HCT116 (cell line): Measurements from ENCODE around the gene GCK. TPM values are rescaled to one million over a fixed set of nuclear protein-coding genes. Genes with fewer than 3 reads are reported as not detected.

Experiments used
- ATAC-seq: fragments of 200-7000 bp; cut with Tn5 transposase; 2 replicates; pipeline ENCODE4 v1.9.1; 2020; ENCODE audit warnings: mild to moderate bottlenecking, moderate library complexity
- BruUV-seq: library from RNA; stranded (reverse); fragments of 400-500 nt; replicated peaks from 2 replicates; lab custom pipeline; 2021; lab: Mats Ljungman, UMichigan
- CTCF ChIA-PET: fragments of 300-600 bp; sonication (Branson Sonifier 250); formaldehyde crosslinking; loops from one replicate; lab custom pipeline; 2021; ENCODE audit warnings: antibody characterized with exemption; lab: Charles Lee
- POLR2A ChIA-PET: fragments of 300-600, 350-600 bp; sonication (Branson Sonifier 250); formaldehyde crosslinking; loops from one replicate; lab custom pipeline; 2021; ENCODE audit warnings: antibody characterized with exemption; lab: Charles Lee
- RAD21 ChIA-PET, 2 experiments: fragments of 300-600 bp; sonication (Branson Sonifier 250); formaldehyde crosslinking; loops; one replicate each; lab custom pipeline; 2023; ENCODE audit warnings: low total read pairs in 2 of 2; ENCODE audit not compliant: uncharacterized antibody in 2 of 2, unreplicated experiment in 2 of 2, low non-redundant PET in 1 of 2; lab: Charles Lee
- DNase-seq: peaks from one replicate; pipeline ENCODE4 v3.0.0-alpha.2; 2010; ENCODE audit warnings: low read depth, low spot score
- H2AFZ ChIP-seq: fragments of 200-600 bp; shearing (Covaris generic), sonication (generic); 2 replicates; pipeline ENCODE4 v1.6.1; 2017; ENCODE audit warnings: low read depth, mixed run types, mixed read lengths, antibody characterized with exemption, low read length; ENCODE audit not compliant: poor library complexity, severe bottlenecking
- H3K27ac ChIP-seq: 2 replicates; pipeline ENCODE4 v1.5.1; 2012; ENCODE audit warnings: low read depth, low read length
- H3K27me3 ChIP-seq: fragments of 200-600 bp; sonication (generic); 2 replicates; pipeline ENCODE4 v1.6.1; 2016; ENCODE audit warnings: mixed run types, low read length, mixed read lengths; ENCODE audit not compliant: insufficient read depth
- H3K36me3 ChIP-seq, 2 experiments: fragments of 200-500 bp in 1 of 2; fragments of 200-600 bp in 1 of 2; sonication (Bioruptor generic) in 1 of 2; sonication (generic) in 1 of 2; 2 replicates each; pipeline versions ENCODE4 v1.5.1 to v1.6.1; 2014 to 2016; ENCODE audit warnings: low read length in 2 of 2, inconsistent platforms in 1 of 2, mixed read lengths in 1 of 2, mixed run types in 1 of 2; ENCODE audit not compliant: insufficient read depth in 2 of 2, control insufficient read depth in 1 of 2
- H3K4me1 ChIP-seq, 2 experiments: fragments of 200-600 bp in 1 of 2; sonication (generic) in 1 of 2; 2 replicates each; pipeline versions ENCODE4 v1.5.1 to v1.6.1; 2012 to 2017; ENCODE audit warnings: low read length in 2 of 2, inconsistent platforms in 1 of 2, mild to moderate bottlenecking in 1 of 2, mixed read lengths in 1 of 2, mixed run types in 1 of 2, moderate library complexity in 1 of 2; ENCODE audit not compliant: insufficient read depth in 2 of 2, control insufficient read depth in 1 of 2
- H3K4me2 ChIP-seq: fragments of 200-600 bp; sonication (generic); 2 replicates; pipeline ENCODE4 v1.6.1; 2017; ENCODE audit warnings: mixed run types, low read length, mixed read lengths
- H3K4me3 ChIP-seq, 2 experiments: fragments of 200-600 bp in 1 of 2; sonication (generic) in 1 of 2; replicated peaks in 1 of 2; 2 replicates each; pipeline ENCODE4 v1.5.1; 2011 to 2016; ENCODE audit warnings: low read length in 2 of 2, control low read depth in 1 of 2, low read depth in 1 of 2, mild to moderate bottlenecking in 1 of 2, mixed read lengths in 1 of 2, mixed run types in 1 of 2
- H3K79me2 ChIP-seq: fragments of 200-600 bp; sonication (generic); 2 replicates; pipeline ENCODE4 v1.6.1; 2017; ENCODE audit warnings: mild to moderate bottlenecking, mixed run types, low read length, moderate library complexity, mixed read lengths; ENCODE audit not compliant: insufficient read depth
- H3K9ac ChIP-seq: fragments of 200-600 bp; sonication (generic); 2 replicates; pipeline ENCODE4 v1.6.1; 2016; ENCODE audit warnings: low read length, mixed read lengths
- H3K9me2 ChIP-seq: fragments of 200-600 bp; sonication (generic), shearing (Covaris generic); 2 replicates; pipeline ENCODE4 v1.6.1; 2017; ENCODE audit warnings: mixed run types, mild to moderate bottlenecking, moderate library complexity; ENCODE audit not compliant: insufficient read depth
- H3K9me3 ChIP-seq, 2 experiments: fragments of 200-500 bp in 1 of 2; fragments of 200-600 bp in 1 of 2; sonication (Bioruptor generic) in 1 of 2; sonication (generic) in 1 of 2; 2 replicates each; pipeline ENCODE4 v1.6.1; 2014 to 2017; ENCODE audit warnings: low read length in 2 of 2, mixed read lengths in 2 of 2, inconsistent platforms in 1 of 2, low read depth in 1 of 2, mild to moderate bottlenecking in 1 of 2, mixed run types in 1 of 2, moderate library complexity in 1 of 2; ENCODE audit not compliant: control insufficient read depth in 1 of 2, insufficient read depth in 1 of 2
- H4K20me1 ChIP-seq: fragments of 200-600 bp; sonication (generic), shearing (Covaris generic); 2 replicates; pipeline ENCODE4 v1.6.1; 2017; ENCODE audit warnings: mixed run types, mild to moderate bottlenecking, moderate library complexity; ENCODE audit not compliant: insufficient read depth
- EGR1 ChIP-seq: IDR thresholded peaks from 2 replicates; pipeline ENCODE4 v1.6.1; 2012; ENCODE audit warnings: low read depth
- ELF1 ChIP-seq: IDR thresholded peaks from 2 replicates; pipeline ENCODE4 v1.6.1; 2012; ENCODE audit warnings: low read depth, borderline replicate concordance
- EZH2phosphoT487 ChIP-seq: fragments of 200-600 bp; IDR thresholded peaks from 2 replicates; pipeline ENCODE4 v1.6.1; 2018; ENCODE audit warnings: antibody characterized with exemption, borderline replicate concordance
- FOSL1 ChIP-seq: IDR thresholded peaks from 2 replicates; pipeline ENCODE4 v1.6.1; 2012; ENCODE audit warnings: low read depth
- MAX ChIP-seq: IDR thresholded peaks from 2 replicates; pipeline ENCODE4 v1.6.1; 2012
- POLR2AphosphoS5 ChIP-seq: IDR thresholded peaks from 2 replicates; pipeline ENCODE4 v1.6.1; 2011; ENCODE audit warnings: mild to moderate bottlenecking, low read depth, low read length, moderate library complexity
- SIN3A ChIP-seq: IDR thresholded peaks from 2 replicates; pipeline ENCODE4 v1.6.1; 2012; ENCODE audit warnings: low read depth
- SRF ChIP-seq: IDR thresholded peaks from 2 replicates; pipeline ENCODE4 v1.6.1; 2012; ENCODE audit warnings: low read depth
- YY1 ChIP-seq: IDR thresholded peaks from 2 replicates; pipeline ENCODE4 v1.6.1; 2011; ENCODE audit warnings: low read length, low read depth, moderate library complexity, mild to moderate bottlenecking; ENCODE audit not compliant: insufficient replicate concordance; ENCODE audit errors: extremely low read depth
- ZBTB33 ChIP-seq: IDR thresholded peaks from 2 replicates; pipeline ENCODE4 v1.6.1; 2011; ENCODE audit warnings: mild to moderate bottlenecking, low read length, moderate library complexity; ENCODE audit not compliant: insufficient replicate concordance; ENCODE audit errors: extremely low read depth
- ZFX ChIP-seq: fragments of 450-650 bp; IDR thresholded peaks from 2 replicates; pipeline ENCODE4 v1.6.1; 2017
- intact Hi-C: fragments of 100-400 bp; cut with micrococcal nuclease; formaldehyde crosslinking; loops from 2 replicates; pipeline ENCODE4 v1.10.0; 2022
- total RNA-seq: library from RNA; stranded (reverse); gene quantifications from one replicate; pipeline ENCODE4 v1.2.1, GENCODE V29; 2021; ENCODE audit not compliant: unreplicated experiment

Gene GCK
- total RNA-seq, 1 experiment from 2014 or later: 0.34 TPM

GRCh38 chr7:44117801-44118429, 71.3 kb downstream of the GCK start:
- Histone ChIP-seq H3K27ac (no peak overlapping the region), H3K9ac (no peak overlapping the region), H4K20me1 (no peaks in the 10 kb centered on the region), H3K36me3 (peaks cover 31 to 41% of the 10 kb centered on the region in 2 experiments), H3K9me3 (no peaks in the 10 kb centered on the region), H3K4me2 (no peak overlapping the region), H3K27me3 (no peaks in the 10 kb centered on the region), H3K4me3 (no peak overlapping the region), H3K4me1 (peaks cover 3 to 10% of the 10 kb centered on the region in 2 experiments; a peak in 2 of 4 replicates), H2AFZ (no peak overlapping the region), H3K9me2 (no peaks in the 10 kb centered on the region), H3K79me2 (peaks cover 44% of the 10 kb centered on the region)
- TF ChIP-seq EZH2phosphoT487: no peak
- TF ChIP-seq POLR2AphosphoS5: no peak
- TF ChIP-seq SIN3A: no peak
- TF ChIP-seq EGR1: no peak
- TF ChIP-seq MAX: no peak
- no peak for TF ChIP-seq YY1
- ChIA-PET POLR2A (no interaction called here), RAD21 (no interaction called here), CTCF (no interaction called here)
- no peak for ATAC-seq
- intact Hi-C loops: no loop called here
- no peak for DNase-seq
- no TSS peak for BruUV-seq

GRCh38 chr7:44116789-44117666, 72.2 kb downstream of the GCK start:
- H3K9me2 ChIP-seq: no peaks in the 10 kb centered on the region
- H3K4me2 ChIP-seq: no peak overlapping the region
- CTCF ChIA-PET: no interaction called here
- no peaks in the 10 kb centered on the region for H3K9me3 ChIP-seq
- H3K9ac ChIP-seq: no peak overlapping the region
- H3K4me1 ChIP-seq: peaks cover under 1 to 3% of the 10 kb centered on the region in 2 experiments; a peak in 2 of 4 replicates
- RAD21 ChIA-PET: no interaction called here
- no peaks in the 10 kb centered on the region for H3K27me3 ChIP-seq
- BruUV-seq: no TSS peak
- POLR2A ChIA-PET: no interaction called here
- H3K36me3 ChIP-seq: peaks cover 31 to 40% of the 10 kb centered on the region in 2 experiments
- TF ChIP-seq FOSL1: no peak
- TF ChIP-seq ELF1: no peak
- TF ChIP-seq POLR2AphosphoS5: no peak
- no peak for TF ChIP-seq SRF
- TF ChIP-seq EGR1: no peak
- TF ChIP-seq ZBTB33: no peak
- no peak for TF ChIP-seq ZFX
- TF ChIP-seq EZH2phosphoT487: no peak
- no peaks in the 10 kb centered on the region for H4K20me1 ChIP-seq
- H2AFZ ChIP-seq: no peak overlapping the region
- no peak overlapping the region for H3K4me3 ChIP-seq
- H3K79me2 ChIP-seq: peaks cover 35% of the 10 kb centered on the region
- ATAC-seq: no peak
- intact Hi-C loops: no loop called here
- no peak overlapping the region for H3K27ac ChIP-seq
- DNase-seq: no peak
